ENCODE measurements around the gene CCDC172.
"Not testable (repeated sequence)": the region's sequence is repeated elsewhere in the genome, so short reads cannot be mapped to it uniquely, and the experiment has no call there.

CCDC172 gene

GRCh38 chr10:116336866-116337265 is 12.6 kb downstream of the CCDC172 start:
- no peak for DNase-seq

DNA sequence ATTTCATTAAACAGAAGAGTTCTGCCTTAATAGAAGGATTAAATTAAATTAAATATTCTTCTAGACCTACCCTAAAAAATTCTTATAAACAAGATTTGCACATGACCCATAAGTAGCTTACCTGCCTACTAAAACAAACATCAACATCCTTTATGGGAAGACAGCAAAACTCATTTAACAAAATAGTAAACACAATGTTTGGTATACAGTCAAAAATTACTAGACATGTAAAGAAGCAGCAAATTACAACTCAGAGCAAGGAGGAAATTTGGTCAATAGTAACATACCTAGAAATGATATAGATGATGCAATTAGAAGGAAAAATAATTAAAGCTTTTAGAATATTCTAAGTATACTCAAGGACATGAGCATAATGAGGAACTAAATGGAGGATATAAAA is 27.9 kb downstream of the CCDC172 start:
- DNase-seq, result no peak

DNA sequence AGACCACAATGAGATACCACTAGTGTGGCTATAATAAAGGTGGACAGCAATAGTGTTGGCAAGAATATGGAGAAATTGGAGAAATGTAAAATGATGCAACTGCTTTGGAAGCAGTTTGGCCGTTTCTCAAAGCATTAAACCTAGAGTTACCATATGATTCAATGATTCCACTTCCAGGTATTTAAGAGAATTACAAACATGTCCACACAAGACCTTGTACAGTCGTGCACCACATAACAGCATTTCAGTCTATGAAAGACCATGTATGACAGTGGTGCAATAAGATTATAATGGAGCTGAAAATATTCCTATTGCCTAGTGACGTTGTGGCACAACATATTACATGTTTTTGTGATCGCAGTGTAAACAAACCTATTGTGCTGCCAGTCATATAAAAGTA is 29.6 kb downstream of the CCDC172 start:
- no peak for DNase-seq

DNA sequence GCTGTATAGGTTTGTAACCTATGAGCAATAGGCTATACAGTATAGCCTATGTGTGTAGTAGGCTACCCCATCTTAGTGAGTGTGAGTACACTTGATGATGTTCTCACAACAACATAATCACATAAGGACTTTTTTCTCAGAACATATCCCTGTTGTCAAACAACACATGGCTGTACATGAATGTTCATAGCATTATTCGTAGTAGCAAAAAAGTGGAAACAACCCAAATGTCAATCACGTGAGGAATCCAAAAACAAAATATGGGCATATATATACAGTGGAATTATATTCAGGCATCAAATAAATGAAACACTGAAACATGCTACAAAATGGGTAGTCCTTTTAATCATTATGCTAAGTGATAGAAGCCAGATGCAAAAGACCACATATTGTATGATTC is 31.1 kb downstream of the CCDC172 start:
- DNase-seq, result no peak

- DNase-seq, result no peak
These were observed 32.6 kb downstream of the CCDC172 start for GRCh38 chr10:116356833-116357232.

DNA sequence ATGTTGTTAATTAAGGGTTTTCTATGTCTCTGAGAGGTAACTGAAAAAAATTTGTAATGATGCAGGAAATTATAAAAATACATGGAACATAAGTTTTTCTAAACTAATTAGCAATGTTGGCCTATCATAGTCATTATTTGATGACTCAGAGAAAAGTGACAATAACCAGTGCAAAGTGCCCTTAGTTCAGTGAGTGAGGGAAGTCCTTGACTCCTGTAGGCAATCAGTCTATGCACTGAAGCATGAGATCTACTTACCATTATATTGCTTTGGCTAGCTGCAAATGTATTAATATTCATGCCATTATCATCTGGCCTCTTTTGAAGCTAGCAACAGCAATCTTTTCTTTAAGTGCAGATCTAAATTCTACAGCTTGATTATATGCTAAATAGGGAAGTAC is 40.6 kb downstream of the CCDC172 start:
- no peak for DNase-seq

GRCh38 chr10:116371737-116372136 is 47.5 kb downstream of the CCDC172 start:
- DNase-seq, result no peak

DNA sequence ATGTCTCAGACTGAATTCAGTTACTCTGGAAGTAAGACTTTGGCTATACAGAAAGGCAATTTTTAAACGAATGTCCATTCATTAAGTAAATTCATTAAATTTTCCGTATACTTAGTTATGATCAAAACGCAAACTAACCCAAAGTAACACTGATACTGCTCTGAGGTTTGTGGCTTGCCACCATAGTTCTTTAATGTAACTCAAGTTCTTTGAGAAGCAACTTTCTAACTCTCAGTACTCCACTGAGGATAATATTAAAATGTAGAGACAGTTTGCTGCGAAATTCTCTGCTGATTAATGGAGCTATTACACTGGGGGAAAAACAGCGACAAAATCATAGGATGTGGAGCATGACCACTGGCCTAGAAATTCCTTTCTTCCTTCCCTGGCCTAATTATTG is 58.0 kb downstream of the CCDC172 start:
- no peak for DNase-seq

GRCh38 chr10:116385311-116385710 is 61.1 kb downstream of the CCDC172 start:
- DNase-seq, result no peak

DNA sequence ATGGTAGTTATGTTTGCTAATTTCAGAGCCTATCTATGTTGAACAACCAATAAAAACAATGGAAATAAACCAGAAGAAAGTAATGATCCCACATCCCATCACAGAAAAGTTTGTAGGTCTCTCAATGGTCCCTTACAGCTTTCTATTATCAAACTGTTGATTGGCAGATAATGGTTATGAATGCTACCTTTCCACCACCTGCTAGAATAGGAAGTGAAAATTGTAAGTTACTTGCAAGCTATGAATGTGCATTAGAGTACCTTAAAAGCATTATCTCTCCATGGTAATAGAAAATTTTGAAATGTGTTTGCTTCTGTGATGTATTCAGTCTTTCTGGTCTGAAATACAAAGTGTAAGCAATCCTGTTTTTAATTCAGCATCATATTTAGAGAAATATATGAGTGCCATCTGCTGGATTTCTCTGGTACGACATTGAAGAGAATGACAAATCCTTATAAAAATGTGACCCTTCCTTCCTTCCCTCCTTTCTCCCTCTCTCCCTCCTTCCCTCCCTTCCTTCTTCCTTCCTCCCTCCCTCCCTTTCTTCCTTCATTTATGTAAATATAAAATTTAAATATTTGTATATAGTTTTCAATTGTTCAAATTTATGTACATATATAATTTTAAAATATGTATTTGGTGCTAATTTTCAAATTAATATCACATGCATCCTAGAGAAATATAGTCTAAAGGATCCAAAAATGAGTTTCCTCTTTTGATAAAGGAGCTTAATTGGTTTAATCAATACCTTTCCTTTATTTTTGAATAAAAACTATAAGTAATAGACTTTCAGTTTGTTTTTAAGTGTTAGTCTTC is 62.0 kb downstream of the CCDC172 start:
- DNase-seq, result peak; percentile 25

DNA sequence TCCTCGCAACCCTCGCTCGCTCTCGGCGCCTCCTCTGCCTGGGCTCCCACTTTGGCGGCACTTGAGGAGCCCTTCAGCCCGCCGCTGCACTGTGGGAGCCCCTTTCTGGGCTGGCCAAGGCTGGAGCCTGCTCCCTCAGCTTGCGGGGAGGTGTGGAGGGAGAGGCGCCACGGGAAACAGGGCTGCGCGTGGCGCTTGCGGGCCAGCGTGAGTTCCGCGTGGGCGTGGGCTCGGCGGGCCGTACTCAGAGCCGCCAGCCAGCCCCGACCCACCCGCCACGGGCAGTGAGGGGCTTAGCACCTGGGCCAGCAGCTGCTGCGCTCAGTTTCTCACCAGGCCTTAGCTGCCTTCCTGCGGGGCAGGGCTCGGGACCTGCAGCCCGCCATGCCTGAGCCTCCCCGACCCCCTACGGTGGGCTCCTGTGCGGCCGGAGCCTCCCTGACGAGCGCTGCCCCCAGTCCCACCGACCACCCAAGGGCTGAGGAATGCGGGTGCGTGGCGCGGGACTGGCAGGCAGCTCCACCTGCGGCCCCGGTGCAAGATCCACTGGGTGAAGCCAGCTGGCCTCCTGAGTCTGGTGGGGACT is 69.1 kb downstream of the CCDC172 start:
- DNase-seq, result not testable (repeated sequence)

- no peak for DNase-seq
These were observed 71.2 kb downstream of the CCDC172 start for GRCh38 chr10:116395223-116395985.

GRCh38 chr10:116398224-116398623 is 74.0 kb downstream of the CCDC172 start:
- DNase-seq, result no peak

DNA sequence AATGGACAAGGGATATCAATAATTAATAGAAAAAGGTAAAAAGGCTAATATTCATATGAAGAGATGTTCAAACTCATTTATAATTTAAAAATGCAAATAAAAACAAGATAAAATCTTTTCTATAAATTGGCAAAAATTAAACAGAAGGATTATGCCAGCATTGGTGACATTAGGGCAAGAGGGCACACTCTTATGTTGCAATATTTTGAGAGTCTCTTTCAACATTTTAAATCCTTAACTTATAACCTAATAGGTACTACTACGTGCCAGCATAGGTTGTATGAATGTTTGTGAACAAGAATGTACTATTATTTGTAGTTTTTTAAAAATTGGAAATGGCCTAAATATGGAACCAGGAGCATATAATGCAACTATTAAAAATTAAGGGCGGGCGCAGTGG is 78.6 kb downstream of the CCDC172 start:
- DNase-seq, result no peak

DNA sequence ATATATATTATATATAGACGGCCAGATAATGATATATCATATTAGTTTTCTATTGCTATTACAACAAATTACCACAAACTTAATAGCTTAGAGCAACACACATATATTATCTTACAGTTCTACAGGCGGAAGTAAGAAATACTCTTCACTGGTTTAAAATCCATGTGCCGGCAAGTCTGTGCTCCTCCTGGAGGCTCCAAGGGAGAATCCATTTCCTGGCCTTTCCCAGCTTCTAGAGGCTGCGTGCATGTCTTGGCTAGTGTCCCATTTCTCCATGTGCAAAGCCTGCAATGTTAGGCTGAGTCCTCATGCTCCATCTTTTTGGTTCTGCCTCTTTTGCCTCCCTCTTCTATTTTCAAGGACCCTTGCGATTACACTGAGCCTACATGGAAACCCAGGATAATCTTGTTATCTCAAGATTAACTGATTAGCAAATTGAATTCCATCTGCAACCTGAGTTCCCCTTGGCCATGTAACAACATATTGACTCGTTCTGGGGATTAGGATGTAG is 79.5 kb downstream of the CCDC172 start:
- no peak for DNase-seq

DNA sequence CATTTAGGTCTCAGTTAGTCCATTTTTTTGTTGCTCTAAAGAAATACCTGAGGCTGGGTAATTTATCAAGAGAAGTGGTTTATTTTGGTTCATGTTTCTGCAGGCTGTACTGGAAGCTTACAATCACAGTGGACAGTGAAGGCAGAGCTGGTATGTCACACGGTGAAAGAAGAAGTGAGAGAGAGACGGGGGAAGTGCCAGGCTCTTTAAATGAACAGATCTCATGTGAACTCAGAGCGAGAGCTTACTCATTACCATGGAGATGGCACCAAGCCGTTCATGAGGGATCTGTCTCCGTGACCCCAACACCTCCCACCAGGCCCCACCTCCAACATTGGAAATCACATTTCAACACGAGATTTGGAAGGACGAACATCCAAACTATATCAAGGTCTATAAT is 84.5 kb downstream of the CCDC172 start:
- DNase-seq, result no peak

- DNase-seq, result no peak
These were observed 86.1 kb downstream of the CCDC172 start for GRCh38 chr10:116410351-116410750.

- DNase-seq, result no peak
These were observed 93.6 kb downstream of the CCDC172 start for GRCh38 chr10:116417821-116418220.

- no peak for DNase-seq
These were observed 94.1 kb downstream of the CCDC172 start for GRCh38 chr10:116418389-116418788.

DNA sequence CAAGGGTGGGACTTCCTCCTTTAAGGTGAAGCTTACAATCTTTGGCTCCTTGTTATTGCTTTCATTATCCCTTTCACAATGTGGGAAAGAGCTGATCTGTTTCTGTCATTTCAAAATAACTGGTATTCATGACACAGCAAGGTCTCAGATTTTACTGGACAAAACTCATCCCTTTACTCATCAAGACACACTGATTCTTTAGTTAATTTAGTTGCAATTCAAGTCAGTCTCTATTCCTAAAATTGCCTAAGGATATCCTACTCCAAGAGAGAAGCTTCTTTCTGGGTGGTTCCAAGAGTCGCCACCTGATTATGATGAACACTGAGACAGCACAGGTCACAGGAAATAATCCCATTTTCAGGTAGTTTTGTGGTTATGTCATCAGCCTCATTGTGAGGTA is 97.6 kb downstream of the CCDC172 start:
- DNase-seq, result no peak

- no peak for DNase-seq
These were observed 103.4 kb downstream of the CCDC172 start, which contains the start of gene PNLIPRP3 for GRCh38 chr10:116427671-116428070. Gene PNLIPRP3 (plus strand): TSS chr10:116427847. CDS start chr10:116428013, 166 bp downstream.

GRCh38 chr10:116429288-116429977 is 105.2 kb downstream of the CCDC172 start:
- DNase-seq, result no peak
